GM23338 (cell line): ENCODE data around the gene DROSHA.

Source experiments
- CREB1 ChIP-seq: fragments of 250-450 bp; sonication (Bioruptor Pico); IDR thresholded peaks from 2 replicates; pipeline ENCODE4 v1.5.0; 2020; ENCODE audit warnings: low read depth, mild to moderate bottlenecking, moderate library complexity
- TF ChIP-seq, protein P1 (sequence below), 2 experiments: fragments of 200-600 bp in 1 of 2; sonication (generic) in 1 of 2; conservative IDR thresholded peaks; 2 replicates each; pipeline versions ENCODE4 v1.5.1 to v1.6.1; 2016 to 2017; ENCODE audit warnings: antibody characterized with exemption in 2 of 2, low read depth in 2 of 2, mild to moderate bottlenecking in 2 of 2, moderate library complexity in 1 of 2

DNA sequence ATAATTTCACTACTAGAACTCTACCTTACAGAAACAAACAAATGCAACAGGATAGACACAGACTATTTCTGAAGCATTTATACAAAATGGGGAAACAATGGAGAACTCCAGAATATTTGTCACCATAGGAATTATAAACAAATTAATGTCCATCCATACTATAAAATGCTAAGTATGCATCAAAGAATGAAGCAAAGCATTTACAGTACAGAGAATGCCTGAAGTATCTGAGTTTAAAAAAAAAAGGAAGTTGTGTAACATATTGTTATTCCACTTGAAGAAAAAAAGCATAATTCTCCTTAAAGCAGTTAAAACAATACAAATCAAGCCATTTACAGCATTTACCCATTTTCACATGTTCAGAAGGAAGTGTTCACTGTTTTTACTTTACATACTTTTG, 53.0 kb downstream of the DROSHA start:
- TF ChIP-seq, protein P1, sequence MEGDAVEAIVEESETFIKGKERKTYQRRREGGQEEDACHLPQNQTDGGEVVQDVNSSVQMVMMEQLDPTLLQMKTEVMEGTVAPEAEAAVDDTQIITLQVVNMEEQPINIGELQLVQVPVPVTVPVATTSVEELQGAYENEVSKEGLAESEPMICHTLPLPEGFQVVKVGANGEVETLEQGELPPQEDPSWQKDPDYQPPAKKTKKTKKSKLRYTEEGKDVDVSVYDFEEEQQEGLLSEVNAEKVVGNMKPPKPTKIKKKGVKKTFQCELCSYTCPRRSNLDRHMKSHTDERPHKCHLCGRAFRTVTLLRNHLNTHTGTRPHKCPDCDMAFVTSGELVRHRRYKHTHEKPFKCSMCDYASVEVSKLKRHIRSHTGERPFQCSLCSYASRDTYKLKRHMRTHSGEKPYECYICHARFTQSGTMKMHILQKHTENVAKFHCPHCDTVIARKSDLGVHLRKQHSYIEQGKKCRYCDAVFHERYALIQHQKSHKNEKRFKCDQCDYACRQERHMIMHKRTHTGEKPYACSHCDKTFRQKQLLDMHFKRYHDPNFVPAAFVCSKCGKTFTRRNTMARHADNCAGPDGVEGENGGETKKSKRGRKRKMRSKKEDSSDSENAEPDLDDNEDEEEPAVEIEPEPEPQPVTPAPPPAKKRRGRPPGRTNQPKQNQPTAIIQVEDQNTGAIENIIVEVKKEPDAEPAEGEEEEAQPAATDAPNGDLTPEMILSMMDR (conservative IDR thresholded peaks at IDR 0.05; ENCODE audit: low read depth in 2 of 2), result no peak
- TF ChIP-seq CREB1, result no peak
